HepG2 (cell line): ENCODE data around the gene TRPC1. TPM values are rescaled to one million over a fixed set of nuclear protein-coding genes. Genes with fewer than 3 reads are reported as not detected.

Experiments
- DR1 ChIP-seq: sonication (generic); formaldehyde crosslinking; IDR thresholded peaks from 2 replicates; pipeline ENCODE4 v1.8.0; 2021; ENCODE audit warnings: mild to moderate bottlenecking, missing genetic modification reagents, inconsistent platforms
- FOSL2 ChIP-seq: sonication (generic); formaldehyde crosslinking; IDR thresholded peaks from 2 replicates; pipeline ENCODE4 v1.4.0; 2020; ENCODE audit warnings: missing genetic modification reagents
- FOXK1 ChIP-seq: sonication (generic); formaldehyde crosslinking; IDR thresholded peaks from 2 replicates; pipeline ENCODE4 v1.4.0; 2020; ENCODE audit warnings: low read depth, missing genetic modification reagents, borderline replicate concordance
- KLF9 ChIP-seq: IDR thresholded peaks from 2 replicates; pipeline ENCODE4 v1.6.1; 2016; ENCODE audit warnings: low read depth
- MBD4 ChIP-seq: IDR thresholded peaks from 2 replicates; pipeline ENCODE4 v1.6.1; 2012; ENCODE audit warnings: low read length, inconsistent platforms, borderline replicate concordance
- NFIB ChIP-seq: sonication (generic); formaldehyde crosslinking; IDR thresholded peaks from 2 replicates; pipeline ENCODE4 v1.9.0; 2021; ENCODE audit warnings: missing genetic modification reagents, mild to moderate bottlenecking, borderline replicate concordance
- PHF21A ChIP-seq: sonication (generic); formaldehyde crosslinking; IDR thresholded peaks from 2 replicates; pipeline ENCODE4 v1.5.0; 2020; ENCODE audit warnings: mild to moderate bottlenecking, missing genetic modification reagents
- RELA ChIP-seq: sonication (generic); formaldehyde crosslinking; IDR thresholded peaks from 2 replicates; pipeline ENCODE4 v1.4.0; 2020; ENCODE audit warnings: missing genetic modification reagents
- SAP130 ChIP-seq: IDR thresholded peaks from 2 replicates; pipeline ENCODE4 v1.6.1; 2016; ENCODE audit warnings: low read depth
- ZNF205 ChIP-seq: IDR thresholded peaks from 2 replicates; pipeline ENCODE4 v1.6.1; 2018; ENCODE audit warnings: missing biosample characterization, missing genetic modification reagents
- ZNF317 ChIP-seq: sonication (generic); formaldehyde crosslinking; IDR thresholded peaks from 2 replicates; pipeline ENCODE4 v1.5.0; 2020; ENCODE audit warnings: mild to moderate bottlenecking, missing genetic modification reagents
- polyA plus RNA-seq, 8 experiments: library from polyadenylated mRNA; depleted of rRNA in 3 of 8; stranded (reverse) in 7 of 8; unstranded in 1 of 8; fragments of >200 nt; fragmentation: Illumina TruSeq in 4 of 8; extraction: Trizol in 4 of 8; gene quantifications; 2 replicates each; pipeline versions ENCODE4 v1.2.1 to v1.2.3, GENCODE V29; 2011 to 2016; ENCODE audit warnings: low read depth in 4 of 8, missing spikeins in 1 of 8, mixed read lengths in 1 of 8; ENCODE audit not compliant: insufficient read depth in 1 of 8
- total RNA-seq, 5 experiments: library from RNA; depleted of rRNA; stranded (reverse); fragments of >200 nt; fragmentation: Illumina TruSeq; extraction: Trizol; gene quantifications; 2 replicates each; pipeline ENCODE4 v1.2.3, GENCODE V29; 2016; ENCODE audit warnings: low read depth in 1 of 5
- TF ChIP-seq, protein P1 (sequence below): sonication (generic); formaldehyde crosslinking; IDR thresholded peaks from 2 replicates; pipeline ENCODE4 v1.5.1; 2020; ENCODE audit warnings: mild to moderate bottlenecking, moderate library complexity, missing genetic modification reagents
- TF ChIP-seq, protein P2 (sequence below): sonication (generic); formaldehyde crosslinking; IDR thresholded peaks from 2 replicates; pipeline ENCODE4 v1.5.0; 2020; ENCODE audit warnings: mild to moderate bottlenecking, missing genetic modification reagents
- TF ChIP-seq, protein P3 (sequence below): sonication (generic); formaldehyde crosslinking; IDR thresholded peaks from 2 replicates; pipeline ENCODE4 v1.8.1; 2023; ENCODE audit warnings: missing genetic modification reagents, inconsistent platforms, borderline replicate concordance
- TF ChIP-seq, protein P4 (sequence below): sonication (generic); formaldehyde crosslinking; IDR thresholded peaks from 2 replicates; pipeline ENCODE4 v1.4.0; 2020; ENCODE audit warnings: missing genetic modification reagents
- TF ChIP-seq, protein P5 (sequence below): sonication (generic); formaldehyde crosslinking; IDR thresholded peaks from 2 replicates; pipeline ENCODE4 v1.4.0; 2020; ENCODE audit warnings: missing genetic modification reagents, borderline replicate concordance

The TRPC1 gene
- total and polyA plus RNA-seq, 2 of the 13 experiments (the other 11 are each of a cell fraction or from before 2014, with no cell fraction given) = 10.8 to 13.1 TPM

DNA sequence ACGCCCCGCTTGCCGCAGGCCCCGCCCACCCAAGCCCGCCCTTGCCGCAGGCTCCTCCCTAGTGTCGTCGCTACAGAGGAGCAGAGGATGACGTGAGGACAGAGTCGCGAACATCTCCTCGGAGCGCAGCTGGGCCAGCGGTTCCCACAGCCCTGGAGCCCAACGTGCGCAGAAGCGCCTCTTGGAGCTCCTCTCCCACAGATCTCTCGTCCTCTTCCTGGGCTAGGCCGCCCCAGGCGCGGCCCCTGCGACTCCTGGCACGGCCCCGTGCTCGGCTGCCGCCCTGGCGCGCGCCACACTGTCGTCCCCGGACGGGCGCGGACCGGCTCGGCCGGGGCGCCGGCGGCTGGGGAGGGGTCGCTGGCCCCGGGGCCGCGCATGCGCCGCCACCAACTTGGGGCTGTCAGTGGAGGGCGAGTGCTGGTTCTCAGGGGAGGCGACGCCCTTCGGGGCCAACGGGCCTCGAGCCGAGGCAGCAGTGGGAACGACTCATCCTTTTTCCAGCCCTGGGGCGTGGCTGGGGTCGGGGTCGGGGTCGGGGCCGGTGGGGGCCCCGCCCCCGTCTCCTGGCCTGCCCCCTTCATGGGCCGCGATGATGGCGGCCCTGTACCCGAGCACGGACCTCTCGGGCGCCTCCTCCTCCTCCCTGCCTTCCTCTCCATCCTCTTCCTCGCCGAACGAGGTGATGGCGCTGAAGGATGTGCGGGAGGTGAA, at the start of gene TRPC1 (continued):
- TF ChIP-seq, protein P1, sequence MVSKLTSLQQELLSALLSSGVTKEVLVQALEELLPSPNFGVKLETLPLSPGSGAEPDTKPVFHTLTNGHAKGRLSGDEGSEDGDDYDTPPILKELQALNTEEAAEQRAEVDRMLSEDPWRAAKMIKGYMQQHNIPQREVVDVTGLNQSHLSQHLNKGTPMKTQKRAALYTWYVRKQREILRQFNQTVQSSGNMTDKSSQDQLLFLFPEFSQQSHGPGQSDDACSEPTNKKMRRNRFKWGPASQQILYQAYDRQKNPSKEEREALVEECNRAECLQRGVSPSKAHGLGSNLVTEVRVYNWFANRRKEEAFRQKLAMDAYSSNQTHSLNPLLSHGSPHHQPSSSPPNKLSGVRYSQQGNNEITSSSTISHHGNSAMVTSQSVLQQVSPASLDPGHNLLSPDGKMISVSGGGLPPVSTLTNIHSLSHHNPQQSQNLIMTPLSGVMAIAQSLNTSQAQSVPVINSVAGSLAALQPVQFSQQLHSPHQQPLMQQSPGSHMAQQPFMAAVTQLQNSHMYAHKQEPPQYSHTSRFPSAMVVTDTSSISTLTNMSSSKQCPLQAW (CRISPR knock-in tag) = no peak
- TF ChIP-seq FOSL2 (CRISPR knock-in tag) (0 out of 2 replicates have a peak, but pooled peaks have one; percentile 2), KLF9 (CRISPR knock-in tag) (no peak), MBD4 (no peak), PHF21A (CRISPR knock-in tag) (no peak), ZNF205 (CRISPR knock-in tag) (no peak), FOXK1 (CRISPR knock-in tag) (no peak), DR1 (no peak; the same call in 1 of the 2 replicates), NFIB (CRISPR knock-in tag) (no peak), RELA (CRISPR knock-in tag) (no peak), SAP130 (peak; percentile 23; the same call in 1 of the 2 replicates), ZNF317 (CRISPR knock-in tag) (no peak; the same call in 1 of the 2 replicates)
- TF ChIP-seq, protein P2, sequence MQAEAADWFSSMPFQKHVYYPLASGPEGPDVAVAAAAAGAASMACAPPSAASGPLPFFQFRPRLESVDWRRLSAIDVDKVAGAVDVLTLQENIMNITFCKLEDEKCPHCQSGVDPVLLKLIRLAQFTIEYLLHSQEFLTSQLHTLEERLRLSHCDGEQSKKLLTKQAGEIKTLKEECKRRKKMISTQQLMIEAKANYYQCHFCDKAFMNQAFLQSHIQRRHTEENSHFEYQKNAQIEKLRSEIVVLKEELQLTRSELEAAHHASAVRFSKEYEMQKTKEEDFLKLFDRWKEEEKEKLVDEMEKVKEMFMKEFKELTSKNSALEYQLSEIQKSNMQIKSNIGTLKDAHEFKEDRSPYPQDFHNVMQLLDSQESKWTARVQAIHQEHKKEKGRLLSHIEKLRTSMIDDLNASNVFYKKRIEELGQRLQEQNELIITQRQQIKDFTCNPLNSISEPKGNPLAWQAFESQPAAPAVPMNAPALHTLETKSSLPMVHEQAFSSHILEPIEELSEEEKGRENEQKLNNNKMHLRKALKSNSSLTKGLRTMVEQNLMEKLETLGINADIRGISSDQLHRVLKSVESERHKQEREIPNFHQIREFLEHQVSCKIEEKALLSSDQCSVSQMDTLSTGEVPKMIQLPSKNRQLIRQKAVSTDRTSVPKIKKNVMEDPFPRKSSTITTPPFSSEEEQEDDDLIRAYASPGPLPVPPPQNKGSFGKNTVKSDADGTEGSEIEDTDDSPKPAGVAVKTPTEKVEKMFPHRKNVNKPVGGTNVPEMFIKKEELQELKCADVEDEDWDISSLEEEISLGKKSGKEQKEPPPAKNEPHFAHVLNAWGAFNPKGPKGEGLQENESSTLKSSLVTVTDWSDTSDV (CRISPR knock-in tag) = no peak
- TF ChIP-seq, protein P3, sequence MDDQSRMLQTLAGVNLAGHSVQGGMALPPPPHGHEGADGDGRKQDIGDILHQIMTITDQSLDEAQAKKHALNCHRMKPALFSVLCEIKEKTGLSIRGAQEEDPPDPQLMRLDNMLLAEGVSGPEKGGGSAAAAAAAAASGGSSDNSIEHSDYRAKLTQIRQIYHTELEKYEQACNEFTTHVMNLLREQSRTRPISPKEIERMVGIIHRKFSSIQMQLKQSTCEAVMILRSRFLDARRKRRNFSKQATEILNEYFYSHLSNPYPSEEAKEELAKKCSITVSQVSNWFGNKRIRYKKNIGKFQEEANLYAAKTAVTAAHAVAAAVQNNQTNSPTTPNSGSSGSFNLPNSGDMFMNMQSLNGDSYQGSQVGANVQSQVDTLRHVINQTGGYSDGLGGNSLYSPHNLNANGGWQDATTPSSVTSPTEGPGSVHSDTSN (CRISPR knock-in tag) = no peak
- TF ChIP-seq, protein P4, sequence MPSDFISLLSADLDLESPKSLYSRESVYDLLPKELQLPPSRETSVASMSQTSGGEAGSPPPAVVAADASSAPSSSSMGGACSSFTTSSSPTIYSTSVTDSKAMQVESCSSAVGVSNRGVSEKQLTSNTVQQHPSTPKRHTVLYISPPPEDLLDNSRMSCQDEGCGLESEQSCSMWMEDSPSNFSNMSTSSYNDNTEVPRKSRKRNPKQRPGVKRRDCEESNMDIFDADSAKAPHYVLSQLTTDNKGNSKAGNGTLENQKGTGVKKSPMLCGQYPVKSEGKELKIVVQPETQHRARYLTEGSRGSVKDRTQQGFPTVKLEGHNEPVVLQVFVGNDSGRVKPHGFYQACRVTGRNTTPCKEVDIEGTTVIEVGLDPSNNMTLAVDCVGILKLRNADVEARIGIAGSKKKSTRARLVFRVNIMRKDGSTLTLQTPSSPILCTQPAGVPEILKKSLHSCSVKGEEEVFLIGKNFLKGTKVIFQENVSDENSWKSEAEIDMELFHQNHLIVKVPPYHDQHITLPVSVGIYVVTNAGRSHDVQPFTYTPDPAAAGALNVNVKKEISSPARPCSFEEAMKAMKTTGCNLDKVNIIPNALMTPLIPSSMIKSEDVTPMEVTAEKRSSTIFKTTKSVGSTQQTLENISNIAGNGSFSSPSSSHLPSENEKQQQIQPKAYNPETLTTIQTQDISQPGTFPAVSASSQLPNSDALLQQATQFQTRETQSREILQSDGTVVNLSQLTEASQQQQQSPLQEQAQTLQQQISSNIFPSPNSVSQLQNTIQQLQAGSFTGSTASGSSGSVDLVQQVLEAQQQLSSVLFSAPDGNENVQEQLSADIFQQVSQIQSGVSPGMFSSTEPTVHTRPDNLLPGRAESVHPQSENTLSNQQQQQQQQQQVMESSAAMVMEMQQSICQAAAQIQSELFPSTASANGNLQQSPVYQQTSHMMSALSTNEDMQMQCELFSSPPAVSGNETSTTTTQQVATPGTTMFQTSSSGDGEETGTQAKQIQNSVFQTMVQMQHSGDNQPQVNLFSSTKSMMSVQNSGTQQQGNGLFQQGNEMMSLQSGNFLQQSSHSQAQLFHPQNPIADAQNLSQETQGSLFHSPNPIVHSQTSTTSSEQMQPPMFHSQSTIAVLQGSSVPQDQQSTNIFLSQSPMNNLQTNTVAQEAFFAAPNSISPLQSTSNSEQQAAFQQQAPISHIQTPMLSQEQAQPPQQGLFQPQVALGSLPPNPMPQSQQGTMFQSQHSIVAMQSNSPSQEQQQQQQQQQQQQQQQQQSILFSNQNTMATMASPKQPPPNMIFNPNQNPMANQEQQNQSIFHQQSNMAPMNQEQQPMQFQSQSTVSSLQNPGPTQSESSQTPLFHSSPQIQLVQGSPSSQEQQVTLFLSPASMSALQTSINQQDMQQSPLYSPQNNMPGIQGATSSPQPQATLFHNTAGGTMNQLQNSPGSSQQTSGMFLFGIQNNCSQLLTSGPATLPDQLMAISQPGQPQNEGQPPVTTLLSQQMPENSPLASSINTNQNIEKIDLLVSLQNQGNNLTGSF (CRISPR knock-in tag) = no peak
- TF ChIP-seq, protein P5, sequence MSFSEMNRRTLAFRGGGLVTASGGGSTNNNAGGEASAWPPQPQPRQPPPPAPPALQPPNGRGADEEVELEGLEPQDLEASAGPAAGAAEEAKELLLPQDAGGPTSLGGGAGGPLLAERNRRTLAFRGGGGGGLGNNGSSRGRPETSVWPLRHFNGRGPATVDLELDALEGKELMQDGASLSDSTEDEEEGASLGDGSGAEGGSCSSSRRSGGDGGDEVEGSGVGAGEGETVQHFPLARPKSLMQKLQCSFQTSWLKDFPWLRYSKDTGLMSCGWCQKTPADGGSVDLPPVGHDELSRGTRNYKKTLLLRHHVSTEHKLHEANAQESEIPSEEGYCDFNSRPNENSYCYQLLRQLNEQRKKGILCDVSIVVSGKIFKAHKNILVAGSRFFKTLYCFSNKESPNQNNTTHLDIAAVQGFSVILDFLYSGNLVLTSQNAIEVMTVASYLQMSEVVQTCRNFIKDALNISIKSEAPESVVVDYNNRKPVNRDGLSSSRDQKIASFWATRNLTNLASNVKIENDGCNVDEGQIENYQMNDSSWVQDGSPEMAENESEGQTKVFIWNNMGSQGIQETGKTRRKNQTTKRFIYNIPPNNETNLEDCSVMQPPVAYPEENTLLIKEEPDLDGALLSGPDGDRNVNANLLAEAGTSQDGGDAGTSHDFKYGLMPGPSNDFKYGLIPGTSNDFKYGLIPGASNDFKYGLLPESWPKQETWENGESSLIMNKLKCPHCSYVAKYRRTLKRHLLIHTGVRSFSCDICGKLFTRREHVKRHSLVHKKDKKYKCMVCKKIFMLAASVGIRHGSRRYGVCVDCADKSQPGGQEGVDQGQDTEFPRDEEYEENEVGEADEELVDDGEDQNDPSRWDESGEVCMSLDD (CRISPR knock-in tag) = no peak
